Vagina (tissue), 2 donors: Measurements from ENCODE around the gene DENND5A. TPM values are rescaled to one million over a fixed set of nuclear protein-coding genes. Genes with fewer than 3 reads are reported as not detected.

Experiments used
- DNase-seq, 2 donors: peaks; one replicate each; pipeline ENCODE4 v3.0.0-alpha.2; 2017; ENCODE audit errors: extremely low spot score in 2 of 2
- H3K27ac ChIP-seq: fragments of 200-600 bp; sonication (generic); one replicate; pipeline ENCODE4 v1.5.1; 2019
- H3K27me3 ChIP-seq: fragments of 200-600 bp; sonication (generic); one replicate; pipeline ENCODE4 v1.5.1; 2019
- H3K36me3 ChIP-seq, 2 donors: fragments of 200-600 bp; sonication (generic); one replicate each; pipeline ENCODE4 v1.5.1; 2017 to 2019
- H3K4me1 ChIP-seq: fragments of 200-600 bp; sonication (generic); one replicate; pipeline ENCODE4 v1.5.1; 2019
- H3K4me3 ChIP-seq, 2 donors: fragments of 200-600 bp; sonication (generic); 1 replicate in 1 of 2; 2 replicates in 1 of 2; pipeline ENCODE4 v1.5.1; 2016 to 2019
- H3K9me3 ChIP-seq: fragments of 200-600 bp; sonication (generic); one replicate; pipeline ENCODE4 v1.5.1; 2019
- CTCF ChIP-seq, 3 experiments: fragments of 450-650 bp in 2 of 3; fragments of 200-600 bp in 1 of 3; sonication (generic) in 1 of 3; IDR thresholded peaks; one replicate each; pipeline ENCODE4 v1.5.1; 2017 to 2019; ENCODE audit warnings: antibody characterized with exemption in 3 of 3, mild to moderate bottlenecking in 2 of 3, moderate library complexity in 2 of 3
- POLR2A ChIP-seq, 2 donors: fragments of 450-650 bp; IDR thresholded peaks; one replicate each; pipeline ENCODE4 v1.6.1; 2017; ENCODE audit warnings: antibody characterized with exemption in 2 of 2, mild to moderate bottlenecking in 2 of 2, moderate library complexity in 2 of 2
- POLR2AphosphoS5 ChIP-seq, 2 donors: sonication (generic); formaldehyde crosslinking; IDR thresholded peaks; one replicate each; pipeline ENCODE4 v1.9.0; 2017; ENCODE audit warnings: antibody characterized with exemption in 2 of 2, mild to moderate bottlenecking in 2 of 2, low read depth in 1 of 2; ENCODE audit not compliant: insufficient read depth in 1 of 2
- intact Hi-C: fragments of 100-400 bp; cut with DNase I; formaldehyde crosslinking; loops from one replicate; pipeline ENCODE4 v1.15.1; 2023
- total RNA-seq: library from RNA; depleted of rRNA; stranded (reverse); fragments of >200 nt; gene quantifications from one replicate; pipeline ENCODE4 v1.2.3, GENCODE V29; 2016

Gene DENND5A
- total RNA-seq, 1 donor from 2014 or later: 82.0 TPM

DNA sequence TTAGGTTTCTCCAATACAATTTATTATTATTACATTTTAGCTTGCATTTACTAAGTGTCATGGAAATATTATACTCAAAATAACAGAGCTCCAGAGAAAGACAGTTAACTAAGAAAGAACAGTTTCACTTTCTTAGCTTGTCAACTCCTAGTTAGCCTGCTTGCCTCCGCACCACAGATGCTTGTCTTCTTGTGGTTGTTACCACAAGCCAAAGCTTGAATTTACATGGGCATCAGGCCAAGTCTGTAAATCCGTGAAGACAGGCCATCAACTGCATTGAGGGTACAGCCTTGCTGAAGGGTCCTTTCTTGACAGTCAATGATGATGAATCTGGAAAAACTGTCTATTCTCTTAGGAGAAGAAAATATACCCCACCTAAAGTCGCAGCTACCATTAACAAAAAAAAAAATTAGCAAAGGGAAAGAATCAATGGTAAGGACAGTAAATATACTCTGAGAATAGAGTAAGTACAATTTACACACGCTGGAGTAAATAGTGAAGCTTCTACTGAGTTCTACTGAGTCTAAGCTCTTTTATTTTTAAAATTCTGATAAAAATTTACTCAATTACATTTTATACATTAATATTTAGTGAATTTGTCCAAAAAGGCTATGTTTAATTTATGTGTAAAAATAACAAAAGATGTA is 15.6 kb upstream of the DENND5A start:
- no peak for TF ChIP-seq CTCF (IDR thresholded peaks at IDR 0.05)
- TF ChIP-seq POLR2AphosphoS5 (IDR thresholded peaks at IDR 0.05; ENCODE audit: insufficient read depth in 1 of 2, low read depth in 1 of 2): no peak
- no peak for TF ChIP-seq POLR2A (IDR thresholded peaks at IDR 0.05)
- H3K27me3 ChIP-seq: no peaks in the 10 kb centered on the region
- intact Hi-C loops: no loop called here
- DNase-seq: peak; percentile 6 to 27
- H3K4me3 ChIP-seq: no peak overlapping the region
- H3K9me3 ChIP-seq: no peaks in the 10 kb centered on the region
- peaks cover 7% of the 10 kb centered on the region for H3K4me1 ChIP-seq
- H3K27ac ChIP-seq: no peak overlapping the region
- peaks cover 0 to 2% of the 10 kb centered on the region in 2 donors for H3K36me3 ChIP-seq

- intact Hi-C loops: no loop called here
- Histone ChIP-seq H3K9me3 (no peaks in the 10 kb centered on the region), H3K4me3 (no peak overlapping the region), H3K27me3 (no peaks in the 10 kb centered on the region), H3K27ac (no peak overlapping the region), H3K36me3 (no peaks in the 10 kb centered on the region), H3K4me1 (peaks cover 7% of the 10 kb centered on the region)
- no peak for DNase-seq
- TF ChIP-seq CTCF (IDR thresholded peaks at IDR 0.05): no peak
- no peak for TF ChIP-seq POLR2A (IDR thresholded peaks at IDR 0.05)
- TF ChIP-seq POLR2AphosphoS5 (IDR thresholded peaks at IDR 0.05; ENCODE audit: insufficient read depth in 1 of 2, low read depth in 1 of 2): no peak
Measured at GRCh38 chr11:9277176-9277575, 12.0 kb upstream of the DENND5A start.

- no peak overlapping the region for H3K27ac ChIP-seq
- no peaks in the 10 kb centered on the region for H3K36me3 ChIP-seq
- DNase-seq: no peak
- no peaks in the 10 kb centered on the region for H3K9me3 ChIP-seq
- peaks cover 7% of the 10 kb centered on the region for H3K4me1 ChIP-seq
- TF ChIP-seq POLR2A (IDR thresholded peaks at IDR 0.05) (no peak), CTCF (IDR thresholded peaks at IDR 0.05) (no peak), POLR2AphosphoS5 (IDR thresholded peaks at IDR 0.05; ENCODE audit: insufficient read depth in 1 of 2, low read depth in 1 of 2) (no peak)
- intact Hi-C loops: no loop called here
- no peak overlapping the region for H3K4me3 ChIP-seq
- no peaks in the 10 kb centered on the region for H3K27me3 ChIP-seq
Measured at GRCh38 chr11:9276571-9276970, 11.4 kb upstream of the DENND5A start.

- intact Hi-C loops: no loop called here
- no peaks in the 10 kb centered on the region for H3K9me3 ChIP-seq
- H3K4me1 ChIP-seq: no peaks in the 10 kb centered on the region
- no peak for DNase-seq
- no peaks in the 10 kb centered on the region for H3K36me3 ChIP-seq
- H3K27ac ChIP-seq: no peak overlapping the region
- no peak overlapping the region for H3K4me3 ChIP-seq
- TF ChIP-seq POLR2AphosphoS5 (IDR thresholded peaks at IDR 0.05; ENCODE audit: insufficient read depth in 1 of 2, low read depth in 1 of 2) (no peak), POLR2A (IDR thresholded peaks at IDR 0.05) (no peak), CTCF (IDR thresholded peaks at IDR 0.05) (no peak)
- no peaks in the 10 kb centered on the region for H3K27me3 ChIP-seq
Measured at GRCh38 chr11:9274499-9275258, 9.5 kb upstream of the DENND5A start.
